NCI-H2227 treated with DMSO at 0.1 percent for 48 hours (cell line): ENCODE results near the gene C5orf63.
"Not testable (repeated sequence)": the region's sequence is repeated elsewhere in the genome, so short reads cannot be mapped to it uniquely, and the experiment has no call there.

Experiments used
- DNase-seq: peaks from one replicate; lab custom pipeline; 2025; lab: John Stamatoyannopoulos, UW

C5orf63 gene

DNA sequence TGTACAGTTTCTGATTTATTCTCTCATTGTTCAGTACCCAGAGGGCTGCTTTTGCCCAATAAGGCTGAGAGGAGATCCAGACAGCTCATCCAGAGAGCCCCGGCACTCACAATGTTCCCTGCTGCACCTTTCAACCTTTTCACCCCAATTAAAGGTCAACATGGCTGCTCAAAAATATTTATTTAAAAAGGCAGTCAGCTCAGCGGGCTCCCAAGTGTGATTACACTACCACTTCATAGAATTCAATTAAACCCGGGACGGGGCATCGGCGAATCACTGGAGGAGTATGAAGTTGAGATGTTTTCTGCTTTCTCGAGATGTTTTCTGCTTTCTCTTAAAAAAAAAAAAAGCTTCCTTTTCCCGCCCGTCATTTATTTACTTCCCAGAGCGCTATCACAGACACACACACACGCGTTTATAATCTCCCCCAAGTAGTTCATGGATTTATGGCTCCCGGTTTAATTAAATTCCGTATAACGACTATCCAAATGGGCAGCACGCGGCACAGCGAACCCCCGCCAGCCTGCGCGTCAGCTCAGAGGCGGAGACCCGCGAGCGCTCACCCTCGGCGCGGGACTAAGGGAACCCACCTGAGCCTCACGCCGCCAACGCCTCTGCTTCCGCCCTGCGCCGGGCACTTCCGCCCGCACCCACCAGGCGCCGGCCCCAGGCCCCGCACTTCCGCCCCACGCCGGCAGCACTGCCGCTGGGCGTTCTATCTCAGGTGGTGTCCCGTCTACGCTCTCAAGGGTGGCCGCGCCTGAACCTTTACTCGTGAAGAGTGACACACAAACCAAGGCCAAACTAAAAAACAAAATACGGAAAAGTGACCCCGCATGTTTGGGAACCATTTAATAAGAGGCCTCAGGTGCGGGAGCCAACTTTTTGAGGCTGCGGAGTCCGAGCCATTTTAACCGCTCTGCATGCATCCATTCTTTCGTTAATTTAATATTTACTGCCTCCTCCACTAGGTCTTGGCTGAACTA, at the start of gene C5orf63:
C5orf63 (minus strand) TSS at position 642 of the 986 bp plus-strand sequence. CDS start 14,507 bp downstream, outside the sequence.
- peak; percentile 75 for DNase-seq

GRCh38 chr5:127112347-127112864, 39.1 kb upstream of the C5orf63 start:
- no peak for DNase-seq

DNA sequence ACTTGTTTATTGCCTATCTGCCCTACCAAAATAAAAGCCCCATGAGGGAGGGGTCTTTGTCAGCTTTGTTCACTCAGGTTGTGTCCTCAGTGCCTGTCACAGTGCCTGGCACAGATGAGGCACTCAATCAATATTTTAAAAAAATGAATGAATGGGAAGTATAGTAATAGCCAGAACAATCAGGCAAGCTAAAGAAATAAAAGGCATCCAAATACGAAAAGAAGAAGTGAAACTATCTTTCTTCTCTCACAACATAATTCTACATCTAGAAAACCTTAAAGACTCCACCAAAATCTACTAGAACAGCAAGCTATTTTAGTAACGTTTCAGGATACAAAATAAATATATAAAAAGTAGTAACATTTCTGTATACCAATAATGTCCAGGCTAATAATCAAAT, 37.8 kb upstream of the C5orf63 start:
- DNase-seq, result no peak

GRCh38 chr5:127108624-127109260, 35.4 kb upstream of the C5orf63 start:
- DNase-seq, result not testable (repeated sequence)

DNA sequence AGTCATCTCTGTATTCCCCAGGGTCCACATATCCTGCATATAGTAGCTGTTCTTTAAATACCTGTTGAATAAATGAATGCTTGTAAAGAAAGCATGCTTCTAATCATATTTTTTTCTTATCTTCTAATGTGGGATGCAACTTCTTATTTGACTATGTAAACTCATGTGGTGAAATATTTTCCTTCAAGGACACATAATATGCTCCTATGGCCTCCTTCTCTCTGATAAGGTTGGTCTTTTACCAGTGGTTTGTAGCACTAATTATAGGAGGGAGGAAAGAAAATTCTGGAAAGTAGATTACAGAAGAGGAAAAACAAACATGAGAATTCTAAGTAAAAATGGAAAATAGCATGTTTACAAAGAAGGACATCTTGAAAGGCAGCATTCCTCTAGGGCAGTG, 28.6 kb upstream of the C5orf63 start:
- no peak for DNase-seq

DNA sequence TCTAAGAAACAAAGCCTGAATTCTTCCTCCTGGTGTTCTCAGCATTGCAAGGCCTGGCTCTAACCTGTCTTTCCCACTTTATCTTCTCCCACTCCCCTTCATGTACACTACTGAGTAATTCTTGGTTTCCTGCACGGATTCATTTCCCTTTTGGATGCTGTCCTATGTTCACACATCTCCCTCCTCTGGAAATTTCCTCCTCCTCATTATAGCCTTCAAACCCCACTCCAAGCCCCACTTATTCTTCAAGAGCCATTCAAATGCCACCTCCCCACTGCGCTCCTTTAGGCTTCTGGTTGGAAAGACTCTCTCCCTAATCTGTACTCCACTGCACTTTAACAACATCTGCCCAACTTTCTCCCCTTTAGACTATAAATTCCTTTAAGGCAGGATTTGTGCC, 28.2 kb upstream of the C5orf63 start:
- no peak for DNase-seq

- no peak for DNase-seq
These were observed 24.9 kb upstream of the C5orf63 start for GRCh38 chr5:127098241-127098640.

DNA sequence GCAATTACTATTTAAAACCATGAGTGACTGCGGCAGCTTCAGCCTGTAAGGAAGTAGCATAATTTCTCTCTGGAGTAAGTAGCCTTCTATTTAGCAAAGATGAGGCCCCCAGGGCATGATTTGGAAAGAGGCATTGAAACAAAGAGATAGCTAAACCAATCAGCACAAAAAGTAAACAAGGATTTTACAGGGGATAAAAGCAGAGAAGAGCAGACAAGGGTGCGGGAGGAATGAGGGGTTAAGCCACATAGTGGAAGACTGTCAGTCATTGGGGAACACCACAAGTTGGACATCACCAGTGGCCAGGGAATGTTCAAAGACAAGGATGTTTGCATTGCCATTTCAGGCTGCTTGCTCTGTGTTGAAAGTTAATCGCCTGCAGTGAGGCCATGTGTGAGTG, 24.0 kb upstream of the C5orf63 start:
- DNase-seq, result no peak

DNA sequence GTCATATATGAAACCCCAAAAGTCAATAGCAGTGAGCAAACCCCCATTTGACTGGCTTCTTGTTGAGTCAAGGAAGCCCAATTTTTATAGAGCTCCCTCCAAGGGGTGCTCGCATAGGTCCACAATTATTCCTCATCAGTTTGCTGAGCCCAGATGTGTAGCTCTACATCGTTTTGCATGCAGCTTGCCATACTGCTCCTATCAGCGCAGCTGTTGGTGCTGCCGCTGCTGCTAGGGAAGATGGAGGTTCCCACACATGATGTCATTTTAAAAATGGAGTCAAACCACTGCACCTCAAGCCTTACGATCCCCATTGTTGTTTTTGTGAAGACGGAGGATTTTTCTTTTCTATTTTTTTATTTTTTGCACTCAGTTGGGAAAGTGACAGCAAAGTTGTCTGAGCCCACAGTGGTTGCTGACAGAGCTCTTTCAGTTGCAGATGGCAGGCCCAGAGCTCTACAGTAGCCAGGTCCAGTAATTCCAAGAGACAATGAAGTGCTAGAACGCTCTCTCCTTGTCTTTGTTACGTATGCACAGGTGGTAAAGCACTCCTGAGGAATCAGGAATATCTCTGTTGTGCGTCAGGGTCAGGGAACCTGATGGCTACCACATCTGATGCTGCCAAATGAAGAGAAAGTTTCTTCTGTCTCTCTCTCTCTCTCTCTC, 23.2 kb upstream of the C5orf63 start:
- no peak for DNase-seq

GRCh38 chr5:127094161-127094814, 21.0 kb upstream of the C5orf63 start:
- DNase-seq, result no peak

DNA sequence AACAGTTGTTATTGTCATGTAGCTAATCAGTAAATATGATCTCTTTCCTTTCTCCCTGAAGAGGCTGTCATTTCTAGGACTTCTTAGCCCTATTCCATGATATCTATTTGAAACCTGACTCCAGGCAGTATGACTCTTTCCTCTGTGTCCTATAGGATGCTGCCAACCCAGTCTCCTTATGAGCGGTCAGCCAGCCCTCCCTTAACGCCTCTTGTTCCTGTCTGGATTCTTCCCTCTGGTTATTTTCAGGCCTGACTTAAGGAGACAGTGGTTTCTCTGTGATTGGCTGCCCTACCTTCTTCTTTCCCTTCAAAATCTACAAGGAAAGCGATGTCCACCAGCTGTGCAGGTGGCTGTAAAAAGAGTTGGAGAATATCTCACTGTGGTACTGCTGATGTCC, 19.4 kb upstream of the C5orf63 start:
- DNase-seq, result no peak

- no peak for DNase-seq
These were observed 15.9 kb upstream of the C5orf63 start for GRCh38 chr5:127089191-127089590.

DNA sequence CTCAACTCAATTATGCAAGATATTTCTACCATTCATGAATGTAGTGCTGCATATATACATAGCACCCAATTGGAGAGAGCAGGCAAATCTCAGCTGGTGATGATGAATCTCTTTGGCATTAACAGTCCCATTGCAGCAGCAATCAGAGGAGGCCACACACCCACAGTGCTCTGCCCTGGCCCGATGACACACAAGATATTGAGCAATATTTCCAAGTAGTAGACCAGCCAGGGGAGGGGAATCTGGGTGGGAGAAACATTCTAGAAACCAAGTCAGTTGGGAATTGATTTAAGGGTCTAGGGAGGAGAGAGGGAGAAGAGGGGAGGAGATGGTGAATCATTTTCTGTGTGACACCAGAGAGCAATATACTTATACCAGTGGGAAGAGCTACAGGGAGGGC, 14.9 kb upstream of the C5orf63 start:
- no peak for DNase-seq

GRCh38 chr5:127086589-127086988, 13.3 kb upstream of the C5orf63 start:
- DNase-seq, result no peak

DNA sequence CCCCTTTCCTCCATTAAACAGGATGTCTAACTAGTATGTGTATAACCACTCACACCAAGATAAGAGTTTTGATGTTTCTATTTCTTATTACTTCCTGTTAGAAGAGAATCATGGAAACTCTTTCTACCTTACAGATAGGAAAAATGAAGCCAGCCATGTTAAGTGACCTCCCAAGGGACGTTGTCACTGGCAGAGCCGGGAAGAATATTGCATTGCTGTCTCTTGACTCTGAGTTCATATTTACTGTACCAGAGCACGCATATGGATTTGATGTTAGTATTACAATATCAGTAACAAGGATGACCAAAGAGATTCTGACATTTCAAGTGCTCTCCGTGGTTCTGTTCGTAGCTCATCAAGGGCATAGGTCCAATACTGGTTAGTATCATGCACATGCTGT, 12.5 kb upstream of the C5orf63 start:
- DNase-seq, result no peak

DNA sequence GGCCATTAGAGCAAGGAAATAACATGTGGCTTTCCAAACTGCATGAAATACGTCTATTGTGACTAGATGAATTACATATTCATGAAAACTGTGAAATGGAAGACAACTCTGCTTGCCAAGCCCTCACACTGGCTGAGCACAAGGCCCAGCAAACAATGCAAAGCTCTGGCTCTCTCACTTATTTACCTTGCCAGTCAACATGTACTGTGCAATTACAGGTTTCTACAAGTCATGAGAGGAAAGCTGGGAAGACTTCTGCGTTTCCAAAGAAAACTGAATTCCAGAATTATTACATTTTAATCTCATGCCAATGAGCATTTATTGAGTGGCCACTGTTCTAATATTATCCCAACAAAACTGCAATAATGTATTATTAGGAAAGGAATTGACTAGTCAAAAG, 12.1 kb upstream of the C5orf63 start:
- no peak for DNase-seq

- no peak for DNase-seq
These were observed 11.4 kb upstream of the C5orf63 start for GRCh38 chr5:127084656-127085055.

- no peak for DNase-seq
These were observed 10.4 kb upstream of the C5orf63 start for GRCh38 chr5:127083711-127084110.

DNA sequence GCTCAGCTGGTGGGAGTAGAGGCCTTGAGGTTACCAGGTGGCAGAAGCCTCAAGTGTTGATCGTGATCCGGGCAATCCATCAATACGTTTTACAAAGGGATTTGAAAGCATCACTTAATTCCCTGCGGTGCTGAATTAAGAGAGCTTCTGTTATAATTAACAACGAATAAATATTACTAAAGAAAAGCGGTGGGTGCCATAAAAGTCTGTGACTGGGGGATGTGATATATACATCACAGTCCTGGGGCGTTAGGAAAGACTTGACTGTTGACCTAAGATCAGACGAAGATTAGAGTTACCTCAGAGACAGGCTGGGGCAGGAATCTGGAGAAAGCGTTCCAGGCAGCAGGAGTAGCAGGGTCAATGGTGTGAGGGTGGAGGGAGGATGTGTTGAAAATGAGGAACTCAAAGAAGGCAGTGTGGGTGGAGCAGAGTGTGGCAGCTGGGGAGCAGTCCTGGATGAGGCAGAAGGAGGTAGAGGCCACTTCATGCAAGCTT, 6.7 kb upstream of the C5orf63 start:
- peak; percentile 95 for DNase-seq

GRCh38 chr5:127077366-127077765, 4.1 kb upstream of the C5orf63 start:
- DNase-seq, result no peak

- DNase-seq, result no peak
These were observed 3.2 kb upstream of the C5orf63 start for GRCh38 chr5:127076315-127077129.
